Esophagus squamous epithelium (tissue), 4 donors: ENCODE data around the gene SLC24A3.

Experiments used
- CTCF ChIP-seq, 6 experiments: fragments of 450-650 bp in 4 of 6; fragments of 200-600 bp in 2 of 6; sonication (generic) in 2 of 6; IDR thresholded peaks; one replicate each; pipeline ENCODE4 v1.5.1; 2016 to 2019; ENCODE audit warnings: antibody characterized with exemption in 6 of 6, mild to moderate bottlenecking in 4 of 6, moderate library complexity in 4 of 6
- POLR2A ChIP-seq, 4 donors: fragments of 450-650 bp; IDR thresholded peaks; one replicate each; pipeline ENCODE4 v1.6.1; 2017; ENCODE audit warnings: antibody characterized with exemption in 4 of 4, mild to moderate bottlenecking in 4 of 4, moderate library complexity in 3 of 4

- TF ChIP-seq CTCF (IDR thresholded peaks at IDR 0.05) (peak in 1 of 6 experiments; percentile 20), POLR2A (IDR thresholded peaks at IDR 0.05) (no peak)
Observed at GRCh38 chr20:19351542-19351941, 139.1 kb downstream of the SLC24A3 start.
